GM19240 (cell line): ENCODE data around the gene SIGLEC7.
"Not testable (repeated sequence)": the region's sequence is repeated elsewhere in the genome, so short reads cannot be mapped to it uniquely, and the experiment has no call there.

ENCODE experiments used
- DNase-seq: peaks from one replicate; pipeline ENCODE4 v3.0.0; 2011; ENCODE audit warnings: low spot score; ENCODE audit not compliant: insufficient read length

The SIGLEC7 gene

GRCh38 chr19:51166846-51167490 lies 24.9 kb downstream of the SIGLEC7 start:
- no peak for DNase-seq

GRCh38 chr19:51168564-51169282 lies 26.6 kb downstream of the SIGLEC7 start:
- no peak for DNase-seq

DNA sequence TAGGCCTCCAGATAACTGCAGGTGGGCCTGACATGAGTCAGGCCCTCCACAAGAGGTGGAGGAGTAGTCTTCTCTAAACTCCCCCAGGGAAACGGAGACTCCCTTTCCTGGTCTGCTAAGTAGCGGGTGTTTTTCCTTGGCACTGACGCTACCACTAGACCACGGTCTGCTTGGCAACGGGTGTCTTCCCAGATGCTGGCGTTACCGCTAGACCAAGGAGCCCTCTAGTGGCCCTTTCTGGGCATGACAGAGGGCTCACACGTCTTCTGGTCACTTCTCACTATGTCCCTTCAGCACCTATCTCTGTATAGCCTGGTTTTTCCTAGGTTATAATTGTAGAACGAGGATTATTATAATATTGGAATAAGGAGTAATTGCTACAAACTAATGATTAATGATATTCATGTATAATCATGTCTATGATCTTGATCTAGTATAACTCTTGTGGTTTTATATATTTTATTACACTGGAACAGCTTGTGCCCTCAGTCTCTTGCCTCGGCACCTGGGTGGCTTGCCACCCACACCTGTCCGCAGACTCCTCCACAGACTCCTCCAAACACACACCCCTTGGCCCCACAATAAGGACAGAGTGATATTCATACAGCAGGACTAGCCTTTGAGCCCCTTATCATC lies 27.3 kb downstream of the SIGLEC7 start:
- not testable (repeated sequence) for DNase-seq

DNA sequence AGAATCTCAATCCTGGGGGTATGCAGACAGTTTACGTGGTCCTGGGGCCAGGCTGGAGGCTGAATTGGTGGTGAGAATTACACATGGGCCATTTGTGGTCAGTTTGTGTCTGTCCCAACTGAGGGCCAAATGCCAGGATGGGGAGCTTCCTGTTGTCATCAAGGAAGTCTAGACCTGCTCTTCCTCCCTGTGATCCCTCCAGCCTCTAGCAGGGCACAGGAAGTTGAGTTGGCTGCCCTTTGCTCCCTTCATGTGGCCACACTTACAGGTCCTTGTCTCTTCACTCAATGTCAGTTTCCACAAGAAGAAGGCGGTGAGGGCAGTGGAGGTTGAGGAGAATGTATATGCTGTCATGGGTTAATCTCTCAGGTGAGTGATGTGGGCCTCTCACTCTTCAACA lies 30.1 kb downstream of the SIGLEC7 start:
- DNase-seq: no peak

DNA sequence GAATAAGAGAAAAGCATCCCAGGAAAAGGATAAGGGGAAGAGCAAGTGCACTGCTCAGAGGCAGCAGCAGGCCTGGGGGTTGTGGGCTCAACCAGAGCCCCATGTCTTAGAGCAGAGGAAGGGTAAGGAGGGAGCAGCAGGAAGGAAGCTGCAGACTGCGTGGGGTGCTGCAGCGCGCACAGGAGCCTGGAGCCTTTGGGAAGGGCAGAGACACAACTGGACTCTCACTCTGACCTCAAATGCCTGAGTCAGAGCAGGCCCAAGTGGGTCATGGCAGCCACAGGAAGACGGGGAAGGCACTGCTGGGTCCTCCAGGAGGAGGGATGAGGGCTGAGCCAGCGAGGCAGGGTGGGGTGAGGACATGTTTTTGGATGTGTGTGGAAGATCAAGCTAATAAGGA lies 31.6 kb downstream of the SIGLEC7 start:
- DNase-seq: no peak

- no peak for DNase-seq
Observed at GRCh38 chr19:51179256-51179655, 37.2 kb downstream of the SIGLEC7 start.

DNA sequence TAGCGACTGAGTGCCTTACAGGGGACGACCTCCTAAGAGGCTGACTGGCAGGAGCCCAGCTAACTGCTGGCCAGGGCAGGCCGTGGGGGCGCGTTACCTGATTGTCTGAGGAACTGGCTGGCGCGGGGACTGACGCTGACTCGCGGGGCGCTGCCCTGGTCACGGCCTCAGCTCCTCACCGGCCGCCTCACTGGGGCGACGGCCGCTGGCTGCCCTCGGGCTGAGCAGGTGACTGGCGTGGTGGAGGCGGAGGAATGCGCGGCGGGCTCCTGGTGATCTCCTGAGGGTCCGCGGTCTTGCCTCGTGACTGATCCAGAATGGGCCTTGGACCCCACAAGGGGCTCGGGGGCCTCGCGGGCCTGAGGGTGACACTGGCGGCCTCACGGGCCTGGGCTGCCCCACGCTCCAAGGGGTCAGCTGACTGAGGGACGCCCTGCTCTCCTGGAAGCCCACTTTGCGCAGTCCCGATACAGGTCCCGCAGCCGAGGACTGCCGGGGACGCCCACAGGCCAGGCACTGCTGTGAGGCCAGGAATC lies 39.3 kb downstream of the SIGLEC7 start:
- DNase-seq: no peak

- DNase-seq: no peak
Observed at GRCh38 chr19:51181913-51182419, 39.9 kb downstream of the SIGLEC7 start.

DNA sequence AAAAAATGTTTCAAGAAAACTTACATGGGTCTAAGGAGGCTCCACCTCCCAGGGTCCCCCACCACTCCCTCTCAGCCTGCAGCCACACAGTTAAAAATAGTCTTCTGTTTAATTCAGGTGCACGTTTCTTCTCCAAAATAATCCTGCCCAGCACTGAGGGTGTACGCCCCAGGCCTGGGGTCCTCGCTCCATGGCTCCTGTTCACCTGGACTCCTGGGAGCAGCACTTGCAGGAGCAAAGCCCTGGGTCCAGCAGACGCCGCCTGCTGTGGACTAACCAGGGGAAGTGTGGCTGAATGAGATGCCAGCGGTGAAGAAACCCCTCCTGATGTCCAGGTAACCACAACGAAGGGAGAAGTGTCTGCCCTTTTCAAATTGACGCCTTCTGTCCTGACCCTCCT lies 41.5 kb downstream of the SIGLEC7 start:
- no peak for DNase-seq

GRCh38 chr19:51185069-51185867 lies 43.2 kb downstream of the SIGLEC7 start:
- no peak for DNase-seq

GRCh38 chr19:51185868-51186215 lies 43.7 kb downstream of the SIGLEC7 start:
- no peak for DNase-seq

DNA sequence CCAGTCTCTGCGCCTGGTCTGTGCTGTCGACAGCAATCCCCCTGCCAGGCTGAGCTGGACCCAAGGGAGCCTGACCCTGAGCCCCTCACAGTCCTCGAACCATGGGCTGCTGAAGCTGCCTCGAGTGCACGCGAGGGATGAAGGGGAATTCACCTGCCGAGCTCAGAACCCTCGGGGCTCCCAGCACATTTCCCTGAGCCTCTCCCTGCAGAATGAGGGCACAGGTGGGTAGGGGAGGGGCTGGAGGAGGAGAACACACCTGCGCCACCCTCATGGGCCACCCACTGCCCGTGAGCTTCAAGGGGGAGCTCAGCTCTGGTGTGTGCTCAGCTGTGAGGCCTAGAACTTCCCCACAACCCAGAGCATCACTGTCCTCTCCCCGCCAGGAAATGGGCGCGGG lies 44.2 kb downstream of the SIGLEC7 start:
- no peak for DNase-seq

DNA sequence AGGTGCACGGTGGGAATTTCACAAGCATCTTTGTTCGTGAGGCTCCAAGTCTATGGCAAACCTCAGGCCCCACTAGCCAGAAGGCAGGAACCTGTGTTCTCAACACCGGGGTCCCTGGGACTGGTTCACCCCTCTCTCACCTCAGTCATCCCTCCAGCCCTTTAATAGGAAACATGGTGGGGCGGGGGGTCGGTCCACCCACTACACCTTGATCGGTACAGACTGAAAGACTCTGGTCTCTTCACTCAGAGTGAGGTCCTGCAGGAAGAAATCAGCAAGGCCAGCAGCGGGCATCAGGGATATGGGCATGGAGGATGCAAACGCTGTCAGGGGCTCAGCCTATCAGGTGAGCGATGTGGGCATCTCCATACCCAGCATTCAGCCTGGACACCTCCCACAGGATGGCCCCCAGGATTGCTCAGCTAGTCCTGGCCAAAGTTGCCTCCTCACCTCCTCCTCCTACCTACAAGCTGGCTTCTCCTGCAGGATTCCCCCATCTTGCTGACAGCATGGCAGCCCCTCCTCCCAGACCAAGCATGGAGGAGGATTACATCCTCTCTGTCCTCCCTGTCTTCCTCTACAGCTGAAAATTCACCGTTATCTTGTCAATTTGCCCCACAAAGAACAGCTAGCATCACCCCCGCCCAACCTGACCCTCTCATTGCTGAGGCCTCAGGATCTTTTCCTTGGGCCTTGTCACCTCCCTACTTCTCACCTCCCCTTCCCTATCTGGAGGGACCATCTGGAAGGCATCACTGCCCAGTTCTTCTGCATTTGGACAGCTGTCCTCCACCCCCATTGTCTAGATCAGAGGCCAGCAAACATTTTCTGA lies 45.5 kb downstream of the SIGLEC7 start:
- DNase-seq: no peak

DNA sequence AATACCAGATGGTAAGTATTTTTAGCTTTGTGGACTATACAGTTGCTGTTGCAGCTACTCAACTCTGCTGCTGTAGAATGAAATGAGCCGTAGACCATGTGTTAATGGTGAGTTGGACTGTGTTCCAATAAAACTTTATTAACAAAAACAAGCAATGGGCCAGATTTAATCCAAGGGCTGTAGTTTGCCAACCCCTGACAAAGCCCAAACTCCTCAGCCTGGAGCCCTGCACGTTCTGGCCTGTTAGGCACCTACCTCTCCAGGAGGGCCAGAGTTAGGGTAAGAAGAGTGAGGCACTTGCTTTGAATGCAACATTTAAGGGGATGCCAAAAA lies 46.1 kb downstream of the SIGLEC7 start:
- DNase-seq: no peak

- DNase-seq: no peak
Observed at GRCh38 chr19:51192689-51193088, 50.6 kb downstream of the SIGLEC7 start.

GRCh38 chr19:51194527-51195315 lies 52.6 kb downstream of the SIGLEC7 start:
- no peak for DNase-seq

- no peak for DNase-seq
Observed at GRCh38 chr19:51195316-51195586, 53.1 kb downstream of the SIGLEC7 start.

GRCh38 chr19:51195616-51196015 lies 53.5 kb downstream of the SIGLEC7 start:
- no peak for DNase-seq

- DNase-seq: no peak
Observed at GRCh38 chr19:51196181-51196580, 54.1 kb downstream of the SIGLEC7 start.

GRCh38 chr19:51198641-51199040 lies 56.5 kb downstream of the SIGLEC7 start:
- DNase-seq: no peak
